ENCODE results near the gene PIGO. TPM values are rescaled to one million over a fixed set of nuclear protein-coding genes. Genes with fewer than 3 reads are reported as not detected.
A peak's percentile ranks its signal among the peaks of the same experiment; 100 is the strongest.

PIGO gene
- total and polyA plus RNA-seq, 2 experiments from 2014 or later: 11.2 to 18.9 TPM

DNA sequence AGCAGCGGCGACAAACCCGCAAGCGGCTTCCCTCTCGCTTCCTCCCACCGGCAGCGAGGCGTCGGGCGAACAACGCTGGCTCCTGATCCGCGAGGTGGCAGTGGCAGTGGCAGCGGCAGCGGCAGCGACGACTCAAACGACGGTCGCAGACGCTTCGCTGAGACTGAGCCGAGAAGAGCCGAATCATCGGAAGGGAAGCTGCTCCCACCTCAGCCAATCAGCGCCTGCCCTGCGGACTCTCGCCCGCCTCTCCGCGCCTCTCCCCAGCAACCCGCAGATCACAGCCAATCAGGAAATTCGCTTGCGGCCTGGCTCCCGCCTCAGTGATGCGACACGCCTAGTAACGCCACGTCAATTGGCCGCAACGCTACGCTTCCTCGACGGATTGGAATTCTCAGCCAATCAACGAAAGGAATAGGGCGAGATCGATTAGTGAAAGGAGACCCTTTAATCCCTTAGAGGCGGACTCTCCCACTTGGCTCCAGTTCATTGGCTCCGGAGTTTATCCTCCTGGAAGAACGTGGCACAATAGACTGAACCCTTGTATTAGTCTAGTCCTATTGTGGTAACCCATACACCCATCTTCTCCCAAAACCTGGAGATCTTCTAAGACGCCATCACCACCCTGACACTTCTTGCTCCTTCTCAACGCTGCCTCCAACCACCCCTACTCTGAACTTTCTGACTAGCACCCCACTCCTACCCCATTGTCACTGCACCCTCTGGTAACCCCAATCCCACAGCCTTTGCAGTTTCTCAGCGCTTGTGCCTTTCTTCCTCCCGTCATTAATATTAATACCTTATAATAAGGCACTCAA, 23.7 kb downstream of the PIGO start, which contains the start of gene VCP:
TSS of gene VCP (minus strand) at position 165 of the 818 bp plus-strand sequence. CDS start 272 bp downstream, outside the sequence.
- Histone ChIP-seq H3K4me1 (ENCODE audit: insufficient read depth) (peaks cover 15% of the 10 kb centered on the region), H3K9me2 (ENCODE audit: insufficient read depth) (no peaks in the 10 kb centered on the region), H3K27ac (ENCODE audit: low read depth) (peak within 1 kb of the TSS; percentile 85), H3K27me3 (ENCODE audit: insufficient read depth) (no peaks in the 10 kb centered on the region), H3K4me3 (peak within 1 kb of the TSS; percentile 99), H2AFZ (no peak within 1 kb of the TSS), H3K4me2 (peak within 1 kb of the TSS; percentile 96), H3K36me3 (ENCODE audit: insufficient read depth) (peaks cover 13% of the 10 kb centered on the region), H4K20me1 (replicated peaks; ENCODE audit: insufficient read depth) (peaks cover 37% of the 10 kb centered on the region), H3F3A (replicated peaks; ENCODE audit: low read depth) (peaks cover 7% of the 10 kb centered on the region), H3K79me2 (replicated peaks; ENCODE audit: insufficient read depth) (peaks cover 48% of the 10 kb centered on the region)
- H3K36me3 Mint-ChIP-seq (ENCODE audit: low read depth): peaks cover 80% of the 10 kb centered on the region
- H3K27ac Mint-ChIP-seq: peak within 1 kb of the TSS; percentile 98
- TF ChIP-seq NANOG (IDR thresholded peaks at IDR 0.05; ENCODE audit: borderline replicate concordance): no peak; the same call in 1 of the 2 replicates
- peak; percentile 90 for TF ChIP-seq CREB1 (CRISPR knock-in tag; IDR thresholded peaks at IDR 0.05; ENCODE audit: low read depth)
- TF ChIP-seq ZNF114 (CRISPR knock-in tag; IDR thresholded peaks at IDR 0.05): no peak
- TF ChIP-seq EZH2phosphoT487 (IDR thresholded peaks at IDR 0.05; ENCODE audit: unreplicated experiment): no peak
- no peak for TF ChIP-seq ZNF462 (CRISPR knock-in tag; IDR thresholded peaks at IDR 0.05)
- TF ChIP-seq ZNF331 (CRISPR knock-in tag; IDR thresholded peaks at IDR 0.05; ENCODE audit: low read depth): no peak
- TF ChIP-seq, protein P1, sequence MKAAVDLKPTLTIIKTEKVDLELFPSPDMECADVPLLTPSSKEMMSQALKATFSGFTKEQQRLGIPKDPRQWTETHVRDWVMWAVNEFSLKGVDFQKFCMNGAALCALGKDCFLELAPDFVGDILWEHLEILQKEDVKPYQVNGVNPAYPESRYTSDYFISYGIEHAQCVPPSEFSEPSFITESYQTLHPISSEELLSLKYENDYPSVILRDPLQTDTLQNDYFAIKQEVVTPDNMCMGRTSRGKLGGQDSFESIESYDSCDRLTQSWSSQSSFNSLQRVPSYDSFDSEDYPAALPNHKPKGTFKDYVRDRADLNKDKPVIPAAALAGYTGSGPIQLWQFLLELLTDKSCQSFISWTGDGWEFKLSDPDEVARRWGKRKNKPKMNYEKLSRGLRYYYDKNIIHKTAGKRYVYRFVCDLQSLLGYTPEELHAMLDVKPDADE (IDR thresholded peaks at IDR 0.05): no peak
- peak; percentile 96 for TF ChIP-seq POLR2AphosphoS5 (IDR thresholded peaks at IDR 0.05; ENCODE audit: low read depth)
- TF ChIP-seq JUNB (IDR thresholded peaks at IDR 0.05; ENCODE audit: unreplicated experiment): no peak
- peaks cover 30% of the 10 kb centered on the region for H3K4me1 Mint-ChIP-seq
- peaks cover 11% of the 10 kb centered on the region for H3K27me3 Mint-ChIP-seq (ENCODE audit: insufficient read depth, low read depth, poor library complexity)
- H3K9me3 Mint-ChIP-seq: 0 out of 3 replicates have a peak, but pooled peaks cover 2% of the 10 kb centered on the region
- peak within 1 kb of the TSS; percentile 98 for H3K4me3 Mint-ChIP-seq
- DNase-seq (ENCODE audit: low spot score) (peak; percentile 100), ATAC-seq (peak; percentile 86)

All from GM23338 (cell line).